ENCODE data around the gene OR10H2. TPM values are rescaled to one million over a fixed set of nuclear protein-coding genes. Genes with fewer than 3 reads are reported as not detected.

OR10H2 gene
- total RNA-seq, 1 donor from 2014 or later = not detected

- Mint-ChIP-seq H3K27me3 (ENCODE audit: low read depth, unreplicated experiment) (no peaks in the 10 kb centered on the region), H3K4me1 (ENCODE audit: low read depth, unreplicated experiment) (no peaks in the 10 kb centered on the region), H3K36me3 (ENCODE audit: low read depth, unreplicated experiment) (no peaks in the 10 kb centered on the region), H3K4me3 (ENCODE audit: unreplicated experiment) (no peak overlapping the region), H3K9me3 (ENCODE audit: unreplicated experiment) (peaks cover 8% of the 10 kb centered on the region), H3K27ac (ENCODE audit: unreplicated experiment) (no peak overlapping the region)
- no peak overlapping the region for H3K9ac ChIP-seq (ENCODE audit: low read length)
- no peaks in the 10 kb centered on the region for H3K79me2 ChIP-seq (ENCODE audit: insufficient read depth, low read length)
- no peaks in the 10 kb centered on the region for H3K36me3 ChIP-seq (ENCODE audit: insufficient read depth, low read length)
- no peaks in the 10 kb centered on the region for H3K4me1 ChIP-seq (ENCODE audit: insufficient read depth, low read length)
- H3K4me3 ChIP-seq (ENCODE audit: insufficient read depth, low read depth, low read length) = no peak overlapping the region
- H3K4me2 ChIP-seq (ENCODE audit: low read length) = no peak overlapping the region
- DNase-seq (ENCODE audit: low read depth) (no peak), FAIRE-seq (no peak)
- H3K9me3 ChIP-seq (ENCODE audit: insufficient read depth, low read depth, low read length) = no peaks in the 10 kb centered on the region
- H3K27me3 ChIP-seq (ENCODE audit: insufficient read depth, low read length) = no peaks in the 10 kb centered on the region
- H2AFZ ChIP-seq (ENCODE audit: low read depth, low read length) = no peak overlapping the region
- no peak overlapping the region for H3K27ac ChIP-seq (ENCODE audit: low read depth, low read length)
- TF ChIP-seq EZH2 (IDR thresholded peaks at IDR 0.05; ENCODE audit: insufficient read depth, low read length) = no peak
- no peak for TF ChIP-seq CTCF (IDR thresholded peaks at IDR 0.05; ENCODE audit: insufficient read depth, low read depth, low read length)
- H4K20me1 ChIP-seq (ENCODE audit: insufficient read depth, low read length) = no peaks in the 10 kb centered on the region
These were observed 13.0 kb downstream of the OR10H2 start for GRCh38 chr19:15740785-15741184.

GRCh38 chr19:15748239-15748638 is 20.4 kb downstream of the OR10H2 start:
- TF ChIP-seq EZH2 (IDR thresholded peaks at IDR 0.05; ENCODE audit: insufficient read depth, low read length) (no peak), CTCF (IDR thresholded peaks at IDR 0.05; ENCODE audit: insufficient read depth, low read depth, low read length) (no peak)
- H3K36me3 ChIP-seq (ENCODE audit: insufficient read depth, low read length) = no peaks in the 10 kb centered on the region
- H3K79me2 ChIP-seq (ENCODE audit: insufficient read depth, low read length) = no peaks in the 10 kb centered on the region
- Mint-ChIP-seq H3K9me3 (ENCODE audit: unreplicated experiment) (peaks cover 5% of the 10 kb centered on the region), H3K27ac (ENCODE audit: unreplicated experiment) (no peak overlapping the region), H3K36me3 (ENCODE audit: low read depth, unreplicated experiment) (no peaks in the 10 kb centered on the region), H3K4me3 (ENCODE audit: unreplicated experiment) (no peak overlapping the region), H3K27me3 (ENCODE audit: low read depth, unreplicated experiment) (no peaks in the 10 kb centered on the region), H3K4me1 (ENCODE audit: low read depth, unreplicated experiment) (no peaks in the 10 kb centered on the region)
- no peak overlapping the region for H3K27ac ChIP-seq (ENCODE audit: low read depth, low read length)
- H3K4me1 ChIP-seq (ENCODE audit: insufficient read depth, low read length) = no peaks in the 10 kb centered on the region
- DNase-seq (ENCODE audit: low read depth) (no peak), FAIRE-seq (no peak)
- no peaks in the 10 kb centered on the region for H3K9me3 ChIP-seq (ENCODE audit: insufficient read depth, low read depth, low read length)
- H3K9ac ChIP-seq (ENCODE audit: low read length) = no peak overlapping the region
- H2AFZ ChIP-seq (ENCODE audit: low read depth, low read length) = no peak overlapping the region
- no peaks in the 10 kb centered on the region for H4K20me1 ChIP-seq (ENCODE audit: insufficient read depth, low read length)
- no peak overlapping the region for H3K4me3 ChIP-seq (ENCODE audit: insufficient read depth, low read depth, low read length)
- H3K27me3 ChIP-seq (ENCODE audit: insufficient read depth, low read length) = no peaks in the 10 kb centered on the region
- no peak overlapping the region for H3K4me2 ChIP-seq (ENCODE audit: low read length)

- Histone ChIP-seq H3K79me2 (ENCODE audit: insufficient read depth, low read length) (no peaks in the 10 kb centered on the region), H3K4me3 (ENCODE audit: insufficient read depth, low read depth, low read length) (no peak overlapping the region), H4K20me1 (ENCODE audit: insufficient read depth, low read length) (no peaks in the 10 kb centered on the region), H3K36me3 (ENCODE audit: insufficient read depth, low read length) (no peaks in the 10 kb centered on the region), H3K27me3 (ENCODE audit: insufficient read depth, low read length) (no peaks in the 10 kb centered on the region), H3K9ac (ENCODE audit: low read length) (no peak overlapping the region), H3K4me1 (ENCODE audit: insufficient read depth, low read length) (no peaks in the 10 kb centered on the region), H3K4me2 (ENCODE audit: low read length) (no peak overlapping the region), H3K9me3 (ENCODE audit: insufficient read depth, low read depth, low read length) (peaks cover 11% of the 10 kb centered on the region), H2AFZ (ENCODE audit: low read depth, low read length) (no peak overlapping the region), H3K27ac (ENCODE audit: low read depth, low read length) (no peak overlapping the region)
- no peaks in the 10 kb centered on the region for H3K4me1 Mint-ChIP-seq (ENCODE audit: low read depth, unreplicated experiment)
- no peaks in the 10 kb centered on the region for H3K27me3 Mint-ChIP-seq (ENCODE audit: low read depth, unreplicated experiment)
- H3K36me3 Mint-ChIP-seq (ENCODE audit: low read depth, unreplicated experiment) = no peaks in the 10 kb centered on the region
- FAIRE-seq = no peak
- TF ChIP-seq CTCF (IDR thresholded peaks at IDR 0.05; ENCODE audit: insufficient read depth, low read depth, low read length) = no peak
- TF ChIP-seq EZH2 (IDR thresholded peaks at IDR 0.05; ENCODE audit: insufficient read depth, low read length) = no peak
- H3K9me3 Mint-ChIP-seq (ENCODE audit: unreplicated experiment) = peaks cover 5% of the 10 kb centered on the region
- no peak overlapping the region for H3K4me3 Mint-ChIP-seq (ENCODE audit: unreplicated experiment)
- DNase-seq (ENCODE audit: low read depth) = no peak
- no peak overlapping the region for H3K27ac Mint-ChIP-seq (ENCODE audit: unreplicated experiment)
These were observed 30.6 kb downstream of the OR10H2 start for GRCh38 chr19:15758379-15758778.

All from astrocyte (in vitro differentiated cells and primary cell).